Activated T-helper 1 cell treated with Interleukin-2 at 50 U/mL for 16 hours (primary cell): Measurements from ENCODE around the gene FRS3.
"Not testable (repeated sequence)": the region's sequence is repeated elsewhere in the genome, so short reads cannot be mapped to it uniquely, and the experiment has no call there.

Source experiments
- DNase-seq: peaks from one replicate; pipeline ENCODE4 v3.0.0-alpha.2; 2020; ENCODE audit warnings: low read depth

Gene FRS3

DNA sequence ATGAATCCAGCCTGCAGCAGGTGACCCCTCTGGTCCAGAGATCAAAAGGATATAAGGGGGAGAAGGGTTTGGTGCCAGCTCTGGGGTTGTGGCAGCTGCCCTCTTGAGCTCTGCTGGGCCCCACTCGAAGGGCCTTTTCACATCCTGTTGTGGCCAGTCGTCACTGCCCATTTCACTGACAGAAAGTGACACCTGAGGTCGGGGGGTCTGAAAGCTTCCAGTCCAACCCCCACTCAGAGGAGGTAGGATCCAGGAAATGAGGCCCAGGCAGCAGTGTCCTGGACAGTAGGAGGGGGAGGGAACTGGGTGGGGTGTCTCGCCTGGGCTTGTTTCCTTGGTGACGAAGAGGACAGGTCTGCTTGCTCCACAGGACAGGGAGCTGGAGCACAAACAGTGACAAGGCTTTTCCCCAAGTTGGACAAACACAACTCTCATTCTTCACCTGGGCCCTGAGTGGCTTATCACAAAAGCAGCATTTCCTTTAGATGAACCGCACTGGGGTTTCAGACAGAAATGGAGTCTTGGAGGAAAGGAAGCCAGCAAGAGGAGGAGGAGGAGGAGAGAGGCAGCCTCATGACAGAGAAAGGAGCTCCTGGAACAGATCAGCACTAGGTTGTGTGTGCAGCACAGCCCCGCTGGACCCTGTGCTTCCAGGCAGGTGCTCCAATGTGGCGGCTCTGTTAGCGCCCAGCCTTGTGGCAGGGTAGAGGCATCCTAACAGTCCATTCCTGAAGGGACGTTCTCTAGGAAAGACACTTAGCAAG, 11.0 kb downstream of the FRS3 start:
- no peak for DNase-seq

DNA sequence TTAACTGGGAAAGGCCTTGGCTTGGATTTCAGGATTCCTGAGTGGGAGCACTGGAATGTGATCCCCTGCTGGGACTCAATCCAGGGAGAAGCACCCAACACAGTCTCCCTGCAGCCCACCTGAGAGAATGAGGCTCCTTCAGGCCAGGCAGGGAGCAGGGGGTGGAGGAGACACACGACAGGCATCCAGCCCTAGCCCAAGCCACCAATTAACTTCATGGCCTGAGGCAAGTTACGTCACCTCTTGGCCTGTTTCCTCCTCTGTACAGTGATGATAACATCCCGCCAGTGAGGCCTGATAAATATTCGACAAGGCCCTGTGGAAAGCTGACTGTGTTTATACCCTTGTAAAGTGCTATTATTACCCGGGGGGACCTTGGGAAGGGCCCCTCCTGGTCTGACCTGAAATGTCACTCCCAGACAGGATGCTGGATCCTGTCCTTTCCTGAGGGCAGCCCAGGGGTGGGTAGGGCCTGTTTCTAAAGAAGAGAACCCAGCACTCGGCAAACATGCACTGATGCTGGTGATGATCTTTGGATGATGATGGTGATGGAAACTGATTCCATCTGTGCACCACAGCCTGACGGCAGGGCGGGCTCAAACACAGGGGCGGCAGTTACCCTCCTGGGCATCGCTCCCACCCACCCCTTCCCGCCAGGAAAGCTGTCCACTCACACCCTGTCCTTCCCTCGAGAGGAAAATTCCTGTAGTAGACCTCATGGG, 12.4 kb downstream of the FRS3 start:
- DNase-seq = no peak

DNA sequence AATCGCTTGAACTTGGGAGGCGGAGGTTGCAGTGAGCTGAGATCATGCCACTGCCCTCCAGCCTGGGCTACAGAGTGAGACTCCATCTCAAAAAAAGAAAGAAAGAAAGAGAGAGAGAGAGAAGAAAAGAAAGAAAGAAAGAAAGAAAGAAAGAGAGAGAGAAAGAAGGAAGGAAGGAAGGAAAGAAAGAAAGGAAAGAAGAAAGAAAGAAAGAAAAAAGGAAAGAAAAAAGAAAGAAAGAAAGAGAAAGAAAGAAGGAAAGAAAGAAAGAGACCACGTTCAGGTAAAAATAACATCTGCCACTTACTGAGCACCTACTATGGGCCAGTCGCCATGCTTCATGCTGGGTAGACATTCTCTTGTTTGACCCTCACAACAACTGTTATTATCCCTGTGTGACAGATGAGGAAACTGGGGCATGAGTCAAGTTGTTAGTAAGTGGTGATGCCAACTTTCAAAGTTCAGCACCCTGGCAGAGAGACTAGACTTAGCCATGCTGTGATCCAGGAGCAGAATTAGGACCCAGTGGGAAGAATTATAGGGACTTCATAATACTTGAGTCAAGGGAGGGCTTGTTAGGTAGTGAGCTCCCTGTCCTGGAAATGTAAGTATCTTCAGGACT, 13.5 kb downstream of the FRS3 start:
- DNase-seq = not testable (repeated sequence)

DNA sequence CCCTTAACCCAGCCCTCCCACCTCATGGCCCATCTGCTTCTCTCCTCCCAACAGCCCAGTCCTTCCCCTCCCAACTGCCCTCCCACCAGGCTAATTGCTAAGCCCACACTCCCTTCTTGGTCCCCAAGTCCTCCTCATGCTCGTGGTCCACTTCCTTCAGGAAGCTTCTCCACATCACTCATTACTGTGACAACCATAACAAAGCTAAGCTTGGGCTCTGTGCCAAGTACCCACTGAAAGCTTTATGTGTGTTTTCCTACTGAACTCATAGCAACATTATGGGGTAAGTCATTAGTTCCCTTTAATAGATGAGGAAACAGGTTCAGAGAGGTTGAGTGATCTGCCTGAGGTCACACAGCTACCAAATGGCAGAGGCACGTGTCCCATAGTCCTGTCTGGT, 16.2 kb downstream of the FRS3 start:
- DNase-seq = no peak

DNA sequence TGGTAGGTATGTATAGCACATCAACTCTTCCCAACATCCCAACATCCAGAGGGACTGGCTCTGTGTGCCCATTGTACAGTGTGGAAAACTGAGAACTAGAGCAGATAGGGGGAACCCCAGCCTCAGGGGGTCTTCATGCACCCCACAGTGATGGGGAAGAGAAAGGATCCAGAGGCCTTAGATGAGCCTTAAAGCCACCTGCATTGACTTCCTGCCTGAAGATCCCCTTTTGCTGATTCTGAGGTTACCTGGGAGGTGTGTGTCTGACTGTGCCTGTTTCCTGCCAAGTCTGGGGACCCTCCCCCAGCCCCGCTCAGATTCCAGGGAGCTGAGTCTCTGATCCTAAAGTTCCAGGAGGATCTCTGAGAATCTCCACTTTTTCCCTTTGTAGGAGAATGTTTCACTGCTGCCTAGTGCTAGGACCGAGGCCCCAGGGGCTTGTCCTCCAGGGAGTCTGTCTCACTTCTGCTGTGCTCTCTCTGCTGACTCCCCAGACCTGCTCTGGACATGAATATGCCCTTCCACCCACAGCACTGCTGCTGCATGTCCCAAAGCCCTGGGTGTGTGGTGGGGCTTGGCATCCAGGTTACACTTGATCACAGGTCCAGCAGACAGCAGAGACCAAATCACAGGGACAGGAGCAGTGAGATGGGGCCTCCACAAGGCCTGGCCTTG, 19.7 kb downstream of the FRS3 start:
- DNase-seq = no peak

DNA sequence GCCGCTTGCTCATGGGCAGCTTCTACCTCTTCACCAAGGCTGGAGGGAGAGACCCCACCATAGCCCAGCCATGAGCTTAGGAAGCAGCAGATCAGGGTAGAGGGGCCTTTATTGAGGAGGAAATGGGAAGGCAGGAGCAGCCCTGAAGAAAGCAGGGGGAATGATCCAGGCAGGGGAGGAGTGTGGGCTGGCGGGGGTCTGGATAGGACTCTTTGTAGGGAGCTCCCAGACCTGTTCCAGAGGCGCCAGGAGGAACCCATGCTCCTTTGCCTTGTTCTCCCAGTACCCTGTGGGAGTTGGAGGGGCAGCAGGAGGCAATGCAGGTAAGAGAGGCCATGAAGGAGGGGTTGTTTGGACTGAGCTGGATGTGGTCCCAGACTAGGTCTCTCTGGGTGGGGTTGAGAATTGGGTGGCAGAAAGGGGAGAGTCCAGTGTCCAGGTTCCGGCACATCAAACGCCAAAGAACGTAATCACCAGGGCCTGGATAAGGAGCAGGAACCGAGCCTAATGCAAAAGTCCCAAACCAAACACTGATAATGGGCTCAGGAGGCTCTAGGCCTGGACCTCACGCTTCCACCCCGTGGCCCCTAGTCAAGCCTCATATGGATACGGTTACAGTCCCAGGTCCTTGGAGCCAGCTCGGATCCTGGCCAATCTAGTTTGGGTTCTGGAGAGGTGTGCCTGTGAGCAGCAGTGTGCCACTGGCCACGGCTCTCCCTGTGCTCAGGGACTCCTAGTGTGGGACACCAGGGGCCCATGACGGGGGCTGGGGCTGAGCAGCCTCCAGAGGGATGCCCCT, 20.4 kb downstream of the FRS3 start:
- no peak for DNase-seq

DNA sequence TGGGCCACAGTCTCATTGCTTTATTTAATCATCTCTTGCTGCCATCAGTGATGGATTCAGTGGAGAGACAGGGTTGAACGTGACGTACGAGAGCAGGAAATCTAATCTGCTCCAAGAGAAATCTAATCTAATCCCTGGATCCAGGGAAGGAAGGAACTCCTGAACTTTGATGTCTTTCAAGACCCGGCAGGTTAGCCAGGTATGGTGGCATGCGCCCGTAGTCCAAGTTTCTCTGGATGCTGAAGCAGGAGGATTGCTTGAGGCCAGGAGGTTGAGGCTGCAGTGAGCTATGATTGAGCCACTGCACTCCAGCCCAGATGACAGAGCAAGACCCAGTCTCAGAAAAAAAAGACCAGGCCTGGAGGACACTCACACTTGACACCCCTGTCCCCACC, 21.1 kb downstream of the FRS3 start:
- DNase-seq = no peak

DNA sequence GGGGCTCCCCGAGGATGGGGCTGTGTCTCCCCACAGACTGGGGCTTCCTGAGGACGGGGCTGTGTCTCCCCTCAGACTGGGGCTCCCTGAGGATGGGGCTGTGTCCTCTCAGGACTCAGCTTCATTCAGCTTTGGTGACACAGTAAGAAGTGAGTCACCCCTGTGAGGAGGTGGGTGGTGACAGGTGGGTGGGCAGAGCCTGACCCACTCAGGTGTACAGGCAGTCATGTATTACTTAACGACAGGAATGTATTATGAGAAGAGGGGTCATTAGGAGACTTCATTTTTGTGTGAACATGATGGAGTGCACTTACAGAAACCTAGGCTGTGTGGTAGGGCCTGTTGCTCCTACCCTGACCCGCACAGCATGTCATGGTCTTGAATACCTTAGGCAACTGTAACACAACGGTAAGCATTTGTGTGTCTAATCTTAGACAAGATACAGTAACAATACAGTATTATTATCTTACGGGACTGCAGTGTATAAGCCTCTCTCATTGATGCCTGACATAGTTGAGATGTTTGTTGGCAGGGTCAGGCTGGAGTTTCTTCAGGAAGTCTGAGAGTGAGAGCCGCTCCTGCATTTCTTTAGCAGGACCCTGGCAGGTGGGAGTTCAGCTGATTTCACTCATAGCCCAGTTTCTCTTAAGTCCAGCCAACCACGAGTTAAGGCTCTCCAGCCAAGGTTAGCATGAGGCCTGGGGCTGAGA, 21.6 kb downstream of the FRS3 start:
- DNase-seq = no peak

DNA sequence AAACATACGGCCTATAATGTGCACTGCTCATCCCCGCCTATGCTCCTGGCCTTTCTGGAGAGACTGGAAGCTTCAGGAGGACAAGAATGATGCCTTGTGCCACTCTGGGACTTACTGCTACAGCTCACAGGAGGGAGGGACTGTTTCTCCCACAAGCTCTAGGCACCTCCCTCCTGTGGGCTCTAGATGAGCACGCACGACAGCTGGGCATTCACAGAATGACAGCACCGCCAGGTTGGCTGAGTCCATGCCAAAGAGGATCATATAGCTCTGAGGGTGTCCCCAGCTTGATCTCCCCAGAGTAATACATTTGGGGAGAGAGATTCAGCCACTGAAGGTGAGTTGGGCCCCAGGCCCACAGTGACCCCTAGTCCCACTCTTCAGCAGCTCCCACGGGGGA, 22.4 kb downstream of the FRS3 start:
- no peak for DNase-seq

DNA sequence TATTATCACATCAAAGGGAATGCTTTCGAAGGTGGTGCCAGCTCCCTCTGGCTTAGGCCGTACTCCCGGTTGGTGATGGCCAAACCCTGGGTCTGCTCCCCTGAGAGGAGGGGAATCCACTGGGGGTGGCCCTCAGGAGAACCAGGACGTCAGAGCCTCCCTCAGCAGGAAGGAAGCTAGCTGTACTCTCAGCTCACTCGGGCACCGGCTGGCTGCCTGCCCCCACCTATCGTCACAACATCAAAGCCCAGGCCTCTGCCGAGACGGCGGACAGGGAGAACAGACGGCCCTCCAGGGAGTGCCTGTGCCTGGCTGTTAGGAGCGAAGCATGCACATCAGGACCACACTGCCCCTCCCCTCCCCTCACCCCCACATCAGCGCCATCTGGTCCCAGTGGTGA, 23.3 kb downstream of the FRS3 start:
- no peak for DNase-seq

DNA sequence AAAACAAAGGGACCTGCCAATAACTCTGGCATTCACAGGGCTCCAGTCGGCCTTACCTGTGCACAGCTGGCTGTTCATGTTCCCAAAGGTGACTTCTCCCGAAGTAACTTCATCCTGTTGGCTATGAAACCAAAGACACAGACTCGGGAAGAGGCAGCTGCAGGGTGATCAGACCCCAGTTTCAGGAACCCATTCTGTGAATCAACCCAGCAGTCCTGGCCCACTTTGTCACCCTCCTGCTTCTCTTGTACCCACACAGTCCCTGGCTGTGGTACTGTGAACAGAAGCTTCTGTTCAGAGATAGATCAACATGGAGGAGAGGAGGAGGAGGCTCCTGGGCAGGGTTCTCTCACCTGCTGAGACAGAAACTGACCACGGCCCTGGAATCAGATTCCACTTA, 23.8 kb downstream of the FRS3 start:
- no peak for DNase-seq

DNA sequence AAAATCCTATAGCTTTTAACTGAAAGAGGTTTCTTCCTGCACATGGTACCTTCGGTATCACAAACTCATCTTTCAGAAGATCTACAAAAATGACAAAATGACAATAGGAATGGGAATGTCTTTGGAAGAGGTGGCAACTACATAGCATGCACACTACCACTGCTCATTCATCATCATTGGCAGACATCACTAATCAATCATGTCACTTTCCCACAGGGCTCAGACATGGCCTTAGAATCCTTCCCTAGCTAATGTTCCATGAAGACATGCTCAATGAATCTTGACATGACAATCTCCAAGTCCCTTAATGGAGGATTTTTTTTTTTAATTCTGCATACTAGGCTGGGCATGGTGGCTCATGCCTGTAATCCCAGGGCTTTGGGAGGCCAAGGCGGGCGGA, 29.3 kb downstream of the FRS3 start:
- no peak for DNase-seq

DNA sequence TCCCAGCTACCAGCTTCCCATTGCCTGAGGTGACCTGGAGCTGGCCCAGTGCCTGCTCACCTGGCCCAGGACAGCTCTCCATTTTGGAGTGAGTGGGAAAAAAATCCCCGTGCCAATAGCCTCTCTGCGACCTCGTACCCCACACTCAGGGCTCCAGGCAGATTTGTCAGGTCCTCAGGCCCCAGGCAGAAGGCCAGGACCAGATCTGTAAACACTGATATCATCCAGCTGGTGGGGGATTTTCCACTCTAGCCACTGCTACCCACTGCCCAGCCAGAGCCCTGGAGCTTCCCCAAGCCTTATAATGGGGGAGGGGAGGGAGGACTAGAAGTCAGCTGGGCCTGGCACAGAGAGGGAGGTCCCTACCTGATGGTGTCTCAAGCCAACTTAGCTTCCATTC, 31.2 kb downstream of the FRS3 start:
- no peak for DNase-seq

DNA sequence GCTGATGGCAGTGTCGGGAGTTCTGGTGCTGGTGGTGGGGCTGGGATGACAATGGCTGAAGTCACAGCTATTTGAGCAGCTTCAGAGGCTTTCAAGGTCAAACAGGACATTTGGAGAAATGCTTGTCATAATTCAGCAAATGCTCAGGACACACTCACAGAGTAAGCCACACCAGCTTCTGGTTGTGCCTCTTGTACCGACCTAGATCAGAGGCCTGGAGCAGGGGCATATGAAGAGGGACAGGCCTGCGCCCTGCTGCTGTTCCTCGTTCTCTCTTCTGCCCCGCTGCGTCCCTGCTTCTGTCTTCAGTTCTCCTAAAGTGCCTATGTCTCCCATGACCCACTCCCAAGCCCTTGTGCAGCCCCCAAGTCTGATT, 31.6 kb downstream of the FRS3 start:
- no peak for DNase-seq

DNA sequence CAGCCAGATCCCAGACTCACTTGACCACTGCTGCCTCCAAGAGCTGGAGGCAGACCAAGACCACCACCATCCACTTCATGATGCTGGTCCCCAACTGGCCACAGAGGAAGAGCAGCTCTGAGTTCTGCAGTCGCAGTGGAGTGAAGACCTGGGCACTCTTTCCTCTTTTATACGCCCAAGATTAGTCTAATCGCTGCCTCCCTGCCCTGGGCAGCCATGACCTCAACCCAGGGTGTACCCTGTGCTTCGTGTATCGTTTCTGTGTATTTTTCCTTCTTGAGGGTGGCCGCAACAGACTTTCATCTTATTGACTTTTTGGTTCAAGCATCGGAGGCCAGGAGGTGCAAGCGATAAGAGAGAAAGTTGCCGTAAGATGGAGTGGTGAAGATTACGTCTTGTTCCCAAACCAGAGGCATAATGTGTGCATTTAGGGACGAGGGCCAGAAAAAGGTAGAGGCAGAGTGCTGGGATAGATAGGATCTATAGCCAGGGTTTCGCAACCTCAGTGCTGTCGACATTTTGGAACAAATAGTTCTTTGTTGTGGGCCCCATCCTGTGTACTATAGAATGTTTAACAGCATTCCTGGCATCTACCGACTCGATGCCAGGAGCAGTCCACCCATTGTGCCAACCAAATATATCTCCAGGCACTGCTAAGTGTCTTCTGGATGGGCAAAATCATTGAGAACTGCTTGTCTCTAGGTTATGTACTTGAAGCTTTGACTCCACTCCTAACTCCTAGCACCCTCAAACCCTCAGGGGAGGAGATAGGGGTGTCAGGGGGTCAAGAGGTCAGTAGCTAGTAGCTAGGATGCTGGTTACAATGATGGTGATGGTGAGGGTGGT, 32.2 kb downstream of the FRS3 start, which contains the start of gene PGC:
PGC (minus strand) TSS at position 142 of the 846 bp plus-strand sequence; CDS start at position 79, 63 bp downstream.
- no peak for DNase-seq

DNA sequence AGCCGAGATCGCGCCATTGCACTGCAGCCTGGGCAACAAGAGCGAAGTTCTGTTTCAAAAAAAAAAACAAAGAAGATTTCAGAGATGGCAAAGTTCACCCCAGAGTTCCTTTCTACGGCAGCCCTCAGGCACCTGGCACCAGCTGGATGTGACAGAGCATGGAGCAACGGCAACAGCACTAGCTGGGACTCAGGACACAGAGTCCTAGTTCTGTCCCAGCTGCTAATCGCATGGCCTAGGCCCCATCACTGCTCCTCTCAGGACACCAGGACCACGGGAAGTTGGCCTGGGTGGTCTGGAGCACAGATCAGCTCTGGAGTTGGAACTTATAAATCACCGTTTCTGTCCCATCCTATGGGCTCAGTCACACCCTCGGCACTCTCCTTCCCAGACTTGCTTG, 33.6 kb downstream of the FRS3 start:
- DNase-seq = no peak

DNA sequence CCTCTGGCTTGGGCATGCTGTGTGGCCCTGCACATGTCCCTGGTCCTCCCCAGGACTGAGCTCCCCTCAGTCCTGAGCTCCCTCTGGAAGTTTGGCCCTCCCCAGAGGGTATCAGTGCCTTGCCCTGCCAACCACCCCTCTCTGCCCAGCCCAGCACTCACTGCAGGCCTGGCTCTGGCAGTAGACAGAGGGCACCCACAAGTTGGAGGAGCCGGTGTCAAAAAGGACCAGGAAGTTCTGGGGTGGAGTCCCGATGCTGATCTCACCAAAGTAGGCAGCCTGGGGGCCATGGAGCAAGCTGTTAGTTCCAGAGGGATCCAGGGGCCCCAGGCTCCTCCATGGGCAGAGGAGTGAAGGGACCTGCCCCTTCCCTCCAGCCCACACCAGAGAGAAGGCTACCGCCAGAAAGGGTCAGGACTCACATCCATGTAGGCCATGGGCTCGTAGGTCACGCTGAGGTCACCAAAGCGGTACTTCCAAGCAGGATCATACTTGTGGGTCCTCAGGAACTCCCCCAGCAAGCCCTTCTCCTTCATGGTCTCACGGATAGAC, 35.4 kb downstream of the FRS3 start:
- DNase-seq = no peak

DNA sequence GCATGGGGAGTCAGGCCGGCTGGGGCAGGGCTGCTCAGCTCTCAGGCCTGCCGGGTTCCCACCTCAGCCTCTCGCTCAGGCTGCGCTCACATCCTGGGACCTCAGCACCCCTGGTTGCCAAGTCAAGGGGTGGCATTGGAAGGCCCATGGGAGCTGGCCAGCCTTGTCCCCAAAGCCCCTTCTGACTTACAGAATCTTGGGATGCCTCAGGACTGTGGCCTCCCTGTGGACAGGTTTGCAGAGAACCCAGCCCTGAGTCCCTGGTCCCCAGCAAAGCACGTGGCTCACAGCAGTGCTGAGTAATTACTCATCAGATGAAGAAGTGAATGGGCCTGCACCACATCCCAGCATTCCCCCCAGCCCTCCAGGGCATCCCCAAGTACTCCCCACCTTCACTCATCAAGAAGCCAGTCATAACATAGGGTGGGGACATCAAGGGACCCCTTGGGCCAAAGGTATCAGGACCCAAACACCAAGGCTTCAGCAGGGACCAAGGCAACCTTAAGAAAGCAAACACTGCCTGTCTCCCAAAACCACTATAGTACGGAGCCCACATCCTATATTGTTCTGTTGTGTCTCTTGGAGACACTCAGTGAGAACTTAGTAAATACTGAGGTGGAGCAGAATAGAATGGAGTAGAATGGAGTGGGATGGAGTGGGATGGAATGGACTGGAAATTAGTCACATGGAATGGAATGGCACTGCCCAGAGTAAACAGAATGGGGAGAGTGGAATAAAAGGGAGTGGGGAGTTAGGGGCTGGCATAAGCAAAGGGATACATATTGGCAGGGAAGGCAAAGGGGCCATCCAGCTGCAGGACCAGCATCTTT, 36.1 kb downstream of the FRS3 start:
- DNase-seq = no peak
